ENCODE measurements around the gene CHI3L1.

Gene CHI3L1

GRCh38 chr1:203151362-203152157 is 34.9 kb downstream of the CHI3L1 start:
- no peak for DNase-seq (ENCODE audit: low read depth in 2 of 2)

GRCh38 chr1:203150511-203151297 is 35.8 kb downstream of the CHI3L1 start:
- no peak for DNase-seq (ENCODE audit: low read depth in 2 of 2)

- no peak for DNase-seq (ENCODE audit: low read depth in 2 of 2)
Observed at GRCh38 chr1:203149188-203149840, 37.2 kb downstream of the CHI3L1 start.

- no peak for DNase-seq (ENCODE audit: low read depth in 2 of 2)
Observed at GRCh38 chr1:203148579-203148978, 37.9 kb downstream of the CHI3L1 start.

- no peak for DNase-seq (ENCODE audit: low read depth in 2 of 2)
Observed at GRCh38 chr1:203148127-203148526, 38.4 kb downstream of the CHI3L1 start.

- no peak for DNase-seq (ENCODE audit: low read depth in 2 of 2)
Observed at GRCh38 chr1:203147376-203147775, 39.1 kb downstream of the CHI3L1 start.

- no peak for DNase-seq (ENCODE audit: low read depth in 2 of 2)
Observed at GRCh38 chr1:203146537-203146936, 40.0 kb downstream of the CHI3L1 start.

- DNase-seq (ENCODE audit: low read depth in 2 of 2) = no peak
Observed at GRCh38 chr1:203146042-203146369, 40.5 kb downstream of the CHI3L1 start.

- DNase-seq (ENCODE audit: low read depth in 2 of 2) = no peak
Observed at GRCh38 chr1:203145321-203146041, 41.0 kb downstream of the CHI3L1 start.

GRCh38 chr1:203144661-203145060 is 41.8 kb downstream of the CHI3L1 start:
- DNase-seq (ENCODE audit: low read depth in 2 of 2) = no peak

GRCh38 chr1:203143641-203144040 is 42.9 kb downstream of the CHI3L1 start:
- DNase-seq (ENCODE audit: low read depth in 2 of 2) = no peak

- DNase-seq (ENCODE audit: low read depth in 2 of 2) = no peak
Observed at GRCh38 chr1:203142684-203143408, 43.7 kb downstream of the CHI3L1 start.

GRCh38 chr1:203142124-203142523 is 44.4 kb downstream of the CHI3L1 start:
- no peak for DNase-seq (ENCODE audit: low read depth in 2 of 2)

- no peak for DNase-seq (ENCODE audit: low read depth in 2 of 2)
Observed at GRCh38 chr1:203140743-203141520, 45.6 kb downstream of the CHI3L1 start.

- no peak for DNase-seq (ENCODE audit: low read depth in 2 of 2)
Observed at GRCh38 chr1:203139976-203140475, 46.5 kb downstream of the CHI3L1 start.

- DNase-seq (ENCODE audit: low read depth in 2 of 2) = no peak
Observed at GRCh38 chr1:203138066-203138465, 48.4 kb downstream of the CHI3L1 start.

GRCh38 chr1:203137324-203137723 is 49.2 kb downstream of the CHI3L1 start:
- no peak for DNase-seq (ENCODE audit: low read depth in 2 of 2)

- no peak for DNase-seq (ENCODE audit: low read depth in 2 of 2)
Observed at GRCh38 chr1:203136409-203137042, 50.0 kb downstream of the CHI3L1 start.

GRCh38 chr1:203135636-203136305 is 50.7 kb downstream of the CHI3L1 start:
- no peak for DNase-seq (ENCODE audit: low read depth in 2 of 2)
